Measurements from ENCODE around the gene PKNOX2.

Gene PKNOX2

GRCh38 chr11:125365196-125365931 lies 200.8 kb downstream of the PKNOX2 start:
- no peak for DNase-seq (ENCODE audit: low read depth)
- H3K4me3 ChIP-seq (replicated peaks; ENCODE audit: low read depth, low read length) = no peak overlapping the region
- TF ChIP-seq CTCF (IDR thresholded peaks at IDR 0.05; ENCODE audit: low read length, missing control alignments) = no peak

- no peak for DNase-seq (ENCODE audit: low read depth)
- H3K4me3 ChIP-seq (replicated peaks; ENCODE audit: low read depth, low read length) = no peak overlapping the region
- TF ChIP-seq CTCF (IDR thresholded peaks at IDR 0.05; ENCODE audit: low read length, missing control alignments) = no peak
Observed at GRCh38 chr11:125367710-125368109, 203.2 kb downstream of the PKNOX2 start.

- TF ChIP-seq CTCF (IDR thresholded peaks at IDR 0.05; ENCODE audit: low read length, missing control alignments) = no peak
- H3K4me3 ChIP-seq (replicated peaks; ENCODE audit: low read depth, low read length) = no peak overlapping the region
- no peak for DNase-seq (ENCODE audit: low read depth)
Observed at GRCh38 chr11:125368757-125369156, 204.2 kb downstream of the PKNOX2 start.

- TF ChIP-seq CTCF (IDR thresholded peaks at IDR 0.05; ENCODE audit: low read length, missing control alignments) = no peak
- DNase-seq (ENCODE audit: low read depth) = no peak
- H3K4me3 ChIP-seq (replicated peaks; ENCODE audit: low read depth, low read length) = no peak overlapping the region
Observed at GRCh38 chr11:125369808-125370207, 205.3 kb downstream of the PKNOX2 start.

- no peak overlapping the region for H3K4me3 ChIP-seq (replicated peaks; ENCODE audit: low read depth, low read length)
- DNase-seq (ENCODE audit: low read depth) = no peak
- no peak for TF ChIP-seq CTCF (IDR thresholded peaks at IDR 0.05; ENCODE audit: low read length, missing control alignments)
Observed at GRCh38 chr11:125370561-125371389, 206.2 kb downstream of the PKNOX2 start.

GRCh38 chr11:125371431-125371935 lies 206.9 kb downstream of the PKNOX2 start:
- no peak overlapping the region for H3K4me3 ChIP-seq (replicated peaks; ENCODE audit: low read depth, low read length)
- no peak for TF ChIP-seq CTCF (IDR thresholded peaks at IDR 0.05; ENCODE audit: low read length, missing control alignments)
- no peak for DNase-seq (ENCODE audit: low read depth)

Measured in fibroblast of pulmonary artery (primary cell).